Posterior cingulate gyrus (tissue), 11 donors: Measurements from ENCODE around the gene EXO5.
"Not testable (repeated sequence)": the region's sequence is repeated elsewhere in the genome, so short reads cannot be mapped to it uniquely, and the experiment has no call there.

ENCODE experiments used
- DNase-seq, 10 donors: peaks; one replicate each; pipeline versions ENCODE4 v3.0.0 to v3.0.0-alpha.2; 2020 to 2021; ENCODE audit warnings: mixed read lengths in 3 of 10
- intact Hi-C: fragments of 100-400 bp; cut with DNase I; formaldehyde crosslinking; loops from one replicate; pipeline ENCODE4 v1.15.1; 2023

The EXO5 gene

GRCh38 chr1:40546957-40547356 lies 38.4 kb downstream of the EXO5 start:
- DNase-seq, result no peak
- intact Hi-C loops, result no loop called here

- intact Hi-C loops, result no loop called here
- DNase-seq, result no peak
Observed at GRCh38 chr1:40553017-40553416, 44.5 kb downstream of the EXO5 start.

- DNase-seq, intact Hi-C loops: not testable (repeated sequence)
Observed at GRCh38 chr1:40554807-40555206, 46.2 kb downstream of the EXO5 start.

- DNase-seq, result no peak
- intact Hi-C loops, result no loop called here
Observed at GRCh38 chr1:40556121-40556520, 47.6 kb downstream of the EXO5 start.

- intact Hi-C loops, DNase-seq: not testable (repeated sequence)
Observed at GRCh38 chr1:40558241-40558640, 49.7 kb downstream of the EXO5 start.

- DNase-seq, result no peak
- intact Hi-C loops, result no loop called here
Observed at GRCh38 chr1:40562185-40562584, 53.6 kb downstream of the EXO5 start.

GRCh38 chr1:40563266-40563665 lies 54.7 kb downstream of the EXO5 start:
- intact Hi-C loops, result no loop called here
- no peak for DNase-seq

- intact Hi-C loops, result no loop called here
- no peak for DNase-seq
Observed at GRCh38 chr1:40564506-40564905, 55.9 kb downstream of the EXO5 start.

GRCh38 chr1:40564913-40565312 lies 56.3 kb downstream of the EXO5 start:
- intact Hi-C loops, result no loop called here

More at GRCh38 chr1:40564913-40565312, 56.3 kb downstream of the EXO5 start:
- no peak for DNase-seq
